NCI-H2081 (cell line): ENCODE measurements around the gene WNT7B.

Source experiments
- DNase-seq, 2 experiments: peaks; one replicate each; lab custom pipeline; 2025; lab: John Stamatoyannopoulos, UW

Gene WNT7B

DNA sequence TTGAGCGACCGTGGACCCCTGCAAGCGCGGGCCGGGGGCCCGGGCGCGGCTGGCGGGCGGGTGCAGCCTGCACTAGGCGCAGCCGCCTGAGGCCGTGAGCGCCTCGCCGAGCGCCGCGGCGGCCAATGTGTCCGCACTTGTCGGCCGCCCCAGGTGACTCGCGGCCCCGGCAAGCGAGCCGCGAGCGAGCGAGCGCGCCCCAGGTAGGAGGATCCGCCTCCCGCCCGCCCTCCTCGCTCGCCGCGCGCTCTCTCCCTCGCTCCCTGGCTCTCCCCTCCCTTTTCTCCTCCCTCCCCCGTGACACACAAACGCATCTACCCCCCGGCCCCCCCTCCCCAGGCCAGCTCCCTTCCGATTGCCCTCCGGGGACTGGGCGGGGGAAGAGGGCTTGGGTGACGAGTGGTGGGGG is at the start of gene WNT7B:
TSS of gene WNT7B (minus strand) at position 160 of the 409 bp plus-strand sequence. CDS start 408 bp downstream, outside the sequence.
- peak; percentile 65 to 69 for DNase-seq

DNA sequence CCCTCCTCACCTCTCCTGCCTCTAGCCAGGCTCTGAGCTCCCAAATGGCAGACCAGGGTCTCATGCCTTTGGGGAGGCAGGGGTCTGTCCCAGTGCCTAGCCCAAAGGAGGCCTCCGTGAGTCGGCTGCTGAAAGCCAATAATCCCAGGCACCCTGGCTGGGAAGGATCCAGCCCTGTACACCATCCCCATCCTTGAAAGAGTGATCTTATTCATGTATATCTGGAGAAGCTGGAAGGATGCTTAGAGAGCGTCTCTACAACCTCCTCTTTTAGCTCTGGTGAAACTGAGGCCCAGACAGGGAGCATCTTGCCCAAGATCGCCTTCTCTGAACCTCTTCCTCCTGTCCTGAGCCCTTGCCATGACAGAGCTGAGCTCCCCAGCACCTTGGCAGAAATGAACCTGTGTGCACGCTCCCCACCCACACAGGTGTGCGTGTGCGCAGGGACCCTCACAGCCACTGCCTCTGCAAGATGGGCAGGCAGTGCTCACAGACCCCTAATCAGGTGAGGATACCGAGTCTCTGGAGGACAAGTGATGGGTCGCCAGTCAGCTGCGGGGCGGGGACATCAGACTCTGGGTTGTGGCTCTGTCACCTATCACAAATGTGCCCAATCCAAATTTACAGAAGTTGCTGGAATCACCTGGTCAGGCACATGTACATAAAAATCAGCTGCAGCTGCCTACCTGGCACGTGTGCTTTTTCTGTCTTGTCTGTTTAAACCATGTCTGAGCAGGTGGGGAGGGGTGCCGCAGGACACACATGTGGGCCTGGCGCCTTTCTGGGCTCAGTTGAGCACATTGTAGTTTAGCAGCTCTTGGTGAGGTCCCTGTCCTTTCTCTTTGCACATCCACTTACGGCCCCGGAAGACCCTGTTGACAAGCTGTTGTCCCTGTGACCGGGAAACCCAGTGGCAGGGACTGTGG is 49.3 kb upstream of the WNT7B start:
- no peak for DNase-seq

DNA sequence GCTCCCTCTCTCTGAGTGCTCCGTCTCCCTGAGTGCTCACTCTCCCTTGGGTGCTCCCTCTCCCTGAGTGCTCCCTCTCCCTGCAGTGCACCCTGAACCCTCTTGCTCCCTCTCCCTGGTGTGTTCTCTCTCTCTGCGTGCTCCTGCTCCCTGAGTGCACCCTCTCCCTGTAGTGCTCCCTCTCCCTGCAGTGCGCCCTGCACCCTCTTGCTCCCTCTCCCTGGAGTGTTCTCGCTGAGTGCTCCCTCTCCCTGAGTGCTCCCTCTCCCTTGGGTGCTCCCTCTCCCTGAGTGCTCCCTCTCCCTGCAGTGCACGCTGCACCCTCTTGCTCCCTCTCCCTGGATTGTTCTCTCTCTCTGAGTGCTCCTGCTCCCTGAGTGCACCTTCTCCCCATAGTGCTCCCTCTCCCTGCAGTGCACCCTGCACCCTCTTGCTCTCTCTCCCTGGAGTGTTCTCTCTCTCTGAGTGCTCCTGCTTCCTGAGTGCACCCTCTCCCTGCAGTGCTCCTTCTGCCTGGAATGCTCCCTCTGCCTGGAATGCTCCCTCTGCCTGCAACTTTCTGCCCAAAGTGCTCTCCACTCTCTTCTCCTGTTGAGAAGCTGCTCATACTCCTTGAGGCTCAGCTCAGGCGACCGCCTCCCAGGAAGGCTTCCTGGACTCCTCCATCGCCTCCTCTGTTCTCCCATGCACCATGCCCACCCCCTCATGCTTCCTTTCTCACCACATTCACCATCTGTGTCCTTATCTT is 48.4 kb upstream of the WNT7B start:
- DNase-seq = no peak

DNA sequence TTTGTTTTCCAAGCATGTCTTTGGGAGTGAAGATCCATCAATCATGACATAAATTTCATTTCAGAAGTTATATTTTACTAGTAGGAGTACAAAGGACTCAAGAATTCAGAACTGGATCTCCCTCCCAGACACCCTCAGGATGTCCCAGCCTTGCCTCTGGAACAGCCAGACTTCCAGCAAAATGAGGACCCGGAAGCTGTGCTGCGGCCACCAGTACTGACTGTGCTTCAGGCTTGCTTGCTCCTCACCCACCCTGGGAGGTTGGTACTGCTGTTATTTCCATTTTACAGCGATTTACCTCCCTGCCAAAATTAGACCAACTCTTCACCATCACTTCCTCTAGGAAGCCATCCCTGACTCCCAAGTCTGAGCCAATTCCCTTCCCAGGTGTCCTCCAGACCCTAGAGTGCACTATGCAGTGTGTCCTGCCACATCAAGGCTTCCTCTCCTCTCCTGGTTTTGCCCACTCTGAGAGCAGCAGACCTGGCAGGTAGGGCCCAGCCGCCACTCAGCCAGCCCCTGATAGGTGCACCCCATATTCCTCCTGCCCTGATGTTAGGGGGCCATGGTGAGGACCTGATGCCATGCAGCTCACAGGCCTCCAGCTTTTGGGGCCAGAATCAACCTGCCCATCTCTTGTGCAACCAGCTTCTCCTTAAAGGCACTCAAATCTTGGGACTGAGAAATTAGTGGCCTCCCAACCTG is 47.3 kb upstream of the WNT7B start:
- DNase-seq = no peak

DNA sequence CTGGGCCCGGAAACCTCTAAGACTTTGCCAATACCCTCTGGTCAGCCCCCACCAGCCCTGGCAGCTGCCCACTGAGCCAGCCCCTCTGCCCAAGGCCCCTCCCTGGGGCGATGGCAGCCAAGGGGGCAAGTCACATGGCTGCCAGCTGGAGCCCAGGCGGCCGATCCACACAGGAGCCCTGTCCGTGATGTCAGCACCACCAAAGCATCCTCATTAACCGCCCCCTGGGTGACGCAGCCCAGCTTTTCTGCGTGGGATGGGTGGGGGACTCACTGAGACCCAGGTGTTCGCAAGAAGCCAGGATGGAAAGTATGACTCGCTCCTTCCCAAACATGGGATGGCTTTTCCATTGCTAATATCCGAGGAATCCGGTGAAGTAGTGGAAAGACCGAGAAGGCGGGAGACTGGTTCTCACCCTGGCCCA is 46.6 kb upstream of the WNT7B start:
- no peak for DNase-seq

DNA sequence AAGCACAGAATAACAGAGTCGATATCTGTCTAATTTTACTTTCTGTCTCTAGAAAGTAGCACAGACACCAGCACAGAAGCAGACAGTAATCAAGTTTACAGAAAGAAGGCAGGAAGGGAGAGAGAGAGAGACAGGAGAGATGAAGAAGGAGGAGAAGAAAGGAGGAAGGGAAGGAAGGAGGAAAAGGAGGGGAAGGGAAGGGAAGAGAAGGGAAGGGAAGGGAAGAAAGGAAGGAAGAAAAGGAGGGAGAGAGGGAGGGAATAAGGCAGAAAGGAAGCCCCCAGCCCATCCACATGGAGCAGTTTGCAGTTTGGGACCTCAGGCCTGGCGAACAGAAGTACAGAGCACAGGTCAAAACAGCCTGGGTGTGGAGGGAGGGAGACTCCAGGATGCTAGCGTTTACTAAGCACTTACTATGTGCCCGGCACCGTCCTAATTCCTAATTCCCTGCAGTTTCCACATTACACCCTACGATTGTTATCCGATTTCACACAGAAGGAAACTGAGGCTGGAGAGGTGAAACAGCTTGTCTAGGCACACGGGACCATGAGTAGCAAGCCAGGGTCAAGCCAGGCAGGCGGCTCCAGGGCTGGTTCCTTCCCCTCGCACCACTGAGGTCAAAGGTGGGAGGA is 46.0 kb upstream of the WNT7B start:
- no peak for DNase-seq

DNA sequence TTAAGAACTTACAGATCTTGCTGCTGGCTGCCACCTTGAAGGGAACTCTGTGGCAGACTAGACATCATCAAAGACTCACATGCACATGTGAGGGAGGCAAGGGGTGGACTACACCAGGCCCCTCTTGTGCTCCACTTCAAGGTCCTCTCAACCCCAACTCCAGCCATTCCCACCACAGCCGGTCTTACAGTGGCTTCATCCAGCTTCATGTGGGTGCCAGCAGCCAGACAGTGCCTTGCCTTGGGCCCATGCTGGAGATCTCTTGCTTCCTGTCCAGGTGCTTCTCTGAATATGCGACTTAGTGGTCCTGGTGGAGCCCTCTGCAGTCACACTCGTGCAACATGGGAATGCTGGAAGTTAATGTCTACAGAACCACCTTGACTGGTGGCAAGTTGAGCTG is 44.6 kb upstream of the WNT7B start:
- no peak for DNase-seq

DNA sequence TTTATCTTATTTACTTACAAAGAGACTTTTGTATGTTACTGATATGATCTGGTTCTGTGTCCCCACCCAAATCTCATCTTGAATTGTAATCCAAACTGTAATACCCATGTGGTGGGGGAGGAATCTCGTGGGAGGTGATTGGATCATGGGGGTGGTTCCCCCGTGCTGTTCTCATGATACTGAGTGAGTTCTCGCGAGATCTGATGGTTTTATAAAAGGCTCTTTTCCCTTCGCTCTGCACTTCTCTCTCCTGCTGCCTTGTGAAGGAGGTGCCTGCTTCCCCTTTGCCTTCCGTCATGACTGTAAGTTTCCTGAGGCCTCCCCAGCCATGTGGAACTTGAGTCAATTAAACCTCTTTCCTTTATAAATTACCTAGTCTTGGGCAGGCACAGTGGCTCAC is 42.4 kb upstream of the WNT7B start:
- no peak for DNase-seq

DNA sequence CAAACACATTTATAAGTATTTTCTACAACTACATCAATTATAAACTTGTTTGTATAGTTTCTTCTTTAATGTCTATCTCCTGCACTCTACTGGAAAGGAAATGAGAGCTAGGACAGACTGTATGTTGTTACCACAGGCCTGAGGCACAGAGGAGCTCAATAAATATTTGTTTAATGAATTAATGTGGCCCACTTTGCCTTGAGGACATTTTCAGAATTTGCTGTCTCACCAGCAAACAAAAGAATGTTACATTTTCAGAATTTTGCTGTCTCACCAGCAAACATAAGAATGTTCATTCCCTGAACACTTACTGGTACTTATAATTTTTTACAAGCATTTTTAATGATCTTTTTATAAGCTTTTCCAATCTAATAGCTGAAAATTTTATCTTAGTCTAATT is 41.9 kb upstream of the WNT7B start:
- DNase-seq = no peak

DNA sequence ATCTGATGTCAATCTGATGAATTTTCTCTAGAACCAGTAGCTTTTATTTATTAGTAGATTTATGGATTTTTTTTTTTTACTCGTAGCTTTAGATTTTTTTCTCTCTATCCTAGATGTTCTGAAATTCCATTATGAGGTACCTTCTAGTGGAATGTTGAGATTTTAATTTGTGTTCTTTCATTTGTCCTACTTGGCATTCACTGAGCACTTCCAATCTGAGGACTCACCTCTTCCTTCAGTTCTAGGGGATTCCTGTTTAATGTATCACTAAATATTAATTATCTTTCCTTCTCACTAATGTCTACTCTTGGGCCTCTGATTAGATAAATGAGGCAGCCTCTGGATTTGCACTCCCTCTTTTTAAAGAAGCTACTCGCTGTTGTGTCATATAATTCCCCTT is 40.2 kb upstream of the WNT7B start:
- no peak for DNase-seq

DNA sequence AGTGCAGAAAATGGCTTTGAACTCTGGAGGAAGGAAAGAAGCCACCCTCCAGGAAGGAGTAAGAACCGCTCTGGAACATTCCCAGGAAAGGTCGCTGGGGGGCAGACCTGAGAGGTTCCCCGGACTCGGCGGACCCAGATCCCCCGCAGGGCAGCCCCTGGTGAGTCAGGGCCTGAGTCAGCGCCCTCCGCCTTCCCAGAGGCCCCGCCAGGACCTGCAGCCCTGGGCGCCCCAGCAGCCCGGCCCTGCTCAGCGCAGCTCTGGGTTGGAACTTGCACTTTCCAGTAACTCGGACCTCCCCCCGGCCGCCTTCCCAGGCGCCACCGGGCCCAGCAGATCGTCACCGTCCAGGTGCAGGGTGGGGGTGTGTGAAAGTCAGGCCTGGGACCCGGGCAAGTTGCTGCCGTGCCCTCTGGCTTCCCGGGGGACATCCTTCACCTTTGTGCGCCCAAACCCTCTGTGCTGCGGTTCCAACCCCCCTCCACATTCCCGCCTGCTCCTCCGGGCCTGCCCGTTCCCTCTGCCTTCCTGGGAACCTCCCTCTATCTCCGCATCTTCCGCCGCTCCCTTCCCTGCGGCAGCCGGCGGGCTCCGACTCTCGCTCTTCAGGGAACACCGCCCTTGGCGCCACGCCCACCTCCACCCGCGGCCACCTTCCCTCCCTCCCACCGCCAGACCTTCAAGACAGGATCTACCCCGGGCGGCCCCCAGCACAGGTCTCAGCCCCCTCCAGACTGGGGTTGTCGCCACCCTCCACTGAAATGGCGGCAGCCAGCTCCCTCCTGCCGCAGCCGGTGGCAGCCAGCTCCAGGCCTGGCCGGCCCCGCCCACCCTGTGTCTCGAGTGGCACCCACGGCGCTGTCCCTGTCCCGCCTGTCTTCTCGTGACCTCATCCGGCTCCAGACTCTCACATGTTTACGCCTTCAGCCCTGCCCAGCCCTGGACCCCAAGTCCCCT is 36.8 kb upstream of the WNT7B start:
- peak; percentile 82 to 86 for DNase-seq

DNA sequence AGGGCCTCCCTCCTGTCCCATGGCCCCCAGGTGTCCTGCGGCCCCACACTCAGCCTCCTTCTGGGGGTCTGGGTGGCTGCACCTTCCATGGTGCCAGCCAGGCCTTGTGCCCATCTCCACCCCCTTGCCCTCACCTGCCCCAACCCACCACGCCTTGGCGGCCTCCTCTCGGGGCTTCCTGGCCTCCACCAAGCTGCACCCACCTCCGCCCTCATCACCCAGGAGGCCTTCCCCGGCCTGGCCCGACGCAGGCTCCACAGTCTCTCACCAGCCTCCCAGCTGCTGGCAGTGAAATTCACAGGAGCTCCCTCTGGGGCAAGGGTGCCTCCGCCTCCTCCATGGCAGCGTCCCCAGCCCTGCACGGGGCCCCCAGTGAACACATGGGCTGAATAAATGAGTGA is 35.9 kb upstream of the WNT7B start:
- no peak for DNase-seq

DNA sequence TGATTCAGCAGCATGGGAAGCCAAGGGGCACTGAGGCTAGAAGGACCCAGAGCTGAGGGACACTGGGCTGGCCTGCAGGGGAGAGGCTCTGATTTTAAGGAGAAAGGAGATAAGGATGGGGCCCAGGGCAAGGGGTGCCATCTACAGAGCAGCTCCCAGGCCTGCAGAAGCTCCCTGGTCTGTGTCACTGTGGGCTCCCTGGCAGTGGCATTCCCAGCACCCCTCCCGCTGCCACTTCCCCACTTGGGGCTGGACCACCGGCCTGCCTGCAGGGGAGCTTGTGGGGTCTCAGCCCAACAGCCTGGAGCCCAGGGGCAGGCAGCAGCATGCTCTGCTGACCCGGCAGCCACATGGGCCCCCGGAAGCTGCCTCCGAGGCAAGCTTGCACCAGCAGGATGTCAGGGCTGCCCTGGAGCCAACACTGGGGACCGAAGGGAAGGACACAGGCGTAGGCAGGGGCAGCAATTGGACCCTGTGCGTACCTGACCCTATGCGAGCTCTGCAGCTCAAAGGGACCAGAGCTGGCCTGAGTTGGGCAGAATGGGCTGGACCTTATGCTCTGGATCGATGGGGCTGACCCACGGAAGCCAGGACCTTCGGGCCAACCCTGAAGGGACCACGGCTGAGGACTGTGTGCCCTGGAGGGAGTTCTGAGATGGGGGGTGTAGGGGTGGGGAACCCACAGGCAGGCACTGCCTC is 35.4 kb upstream of the WNT7B start:
- DNase-seq = no peak

DNA sequence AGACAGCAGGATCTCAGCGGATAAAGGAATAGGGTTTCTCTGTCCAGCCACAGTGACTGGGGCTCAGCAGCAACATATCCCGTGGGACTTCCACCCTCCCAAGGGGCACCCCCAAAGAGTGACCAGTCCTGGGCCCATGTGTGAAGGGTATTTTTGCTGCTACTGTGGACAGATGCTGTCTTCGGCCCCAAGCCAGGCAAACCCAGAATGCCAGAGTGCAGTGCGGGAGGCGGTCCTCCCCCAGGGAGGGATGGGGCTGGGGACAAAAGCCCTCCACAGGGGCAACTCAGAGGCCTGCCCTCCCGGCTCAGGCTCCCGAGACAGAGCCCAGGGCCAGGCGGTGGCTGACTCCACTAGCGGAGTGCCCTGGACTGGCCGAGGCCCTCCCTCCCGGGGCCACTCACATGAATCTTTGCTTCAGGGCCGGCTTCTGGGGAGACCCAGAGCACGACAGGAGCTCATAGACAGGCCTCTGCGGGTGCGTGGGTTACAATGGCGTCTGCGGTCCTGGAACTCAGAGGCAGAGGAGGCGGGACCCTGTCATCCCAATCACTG is 34.7 kb upstream of the WNT7B start:
- no peak for DNase-seq

DNA sequence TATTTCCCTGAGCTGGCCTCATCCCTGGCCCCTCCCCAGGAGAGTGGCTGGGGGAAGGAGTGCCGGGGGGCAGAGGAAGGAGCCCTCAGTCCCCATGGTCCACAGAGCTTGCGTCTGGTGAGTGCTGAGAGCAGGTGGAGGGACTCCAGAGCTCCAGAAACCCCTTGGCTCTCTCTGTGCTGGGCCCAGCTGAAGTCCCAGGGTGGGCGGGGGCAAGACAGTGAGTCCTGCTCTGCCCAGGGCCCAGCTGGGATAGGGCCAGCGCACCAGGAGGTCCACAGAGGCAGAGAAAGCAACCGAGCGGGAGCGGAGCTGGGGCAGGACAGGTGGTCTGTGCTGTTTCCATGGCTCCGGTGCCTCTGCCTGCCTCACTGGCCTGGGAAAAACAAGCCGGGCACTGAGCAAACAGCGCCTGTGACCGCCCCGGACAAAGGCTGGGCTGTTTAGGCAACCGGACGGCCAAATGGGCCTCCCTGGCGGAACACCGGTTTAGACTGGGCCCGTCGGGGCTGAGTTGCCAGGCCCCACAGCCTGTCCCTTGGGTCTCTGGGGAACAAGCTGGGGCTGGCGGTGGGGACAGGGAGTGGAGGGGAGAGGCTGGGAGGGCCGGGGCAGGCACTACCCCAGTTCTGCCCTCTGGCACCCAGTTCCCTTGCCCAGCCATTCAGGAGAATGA is 34.1 kb upstream of the WNT7B start:
- no peak for DNase-seq

DNA sequence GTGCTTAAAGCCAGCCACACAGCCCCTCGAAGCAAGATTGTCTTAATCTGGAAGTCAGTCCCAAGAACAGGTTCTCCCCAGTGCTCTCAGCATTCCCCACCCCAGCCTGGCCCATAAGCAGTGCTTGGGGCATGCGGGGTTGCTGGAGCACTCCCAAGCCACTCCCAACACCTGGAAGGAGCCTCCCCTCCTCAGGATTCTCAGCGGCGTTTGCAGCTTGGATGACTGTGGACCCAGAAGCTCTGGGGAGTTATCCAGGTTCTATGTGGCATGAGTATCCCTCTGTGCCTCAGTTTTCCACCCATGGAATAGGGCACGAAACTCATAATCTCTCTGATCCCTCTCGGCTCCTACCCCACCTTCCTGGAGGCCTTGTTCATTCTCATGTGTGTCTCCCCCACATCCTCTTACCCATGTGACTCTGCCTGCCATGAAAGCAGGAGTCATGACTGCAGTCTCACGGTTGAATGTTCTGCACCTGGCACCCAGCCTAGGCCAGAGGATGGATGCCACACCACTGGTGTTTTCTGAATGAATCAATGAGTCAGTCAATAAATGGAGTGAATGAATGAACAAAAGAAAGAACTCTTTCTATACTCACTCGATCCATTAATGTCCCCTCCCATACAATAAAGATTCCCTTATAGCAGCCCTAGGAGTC is 33.4 kb upstream of the WNT7B start:
- DNase-seq = no peak

DNA sequence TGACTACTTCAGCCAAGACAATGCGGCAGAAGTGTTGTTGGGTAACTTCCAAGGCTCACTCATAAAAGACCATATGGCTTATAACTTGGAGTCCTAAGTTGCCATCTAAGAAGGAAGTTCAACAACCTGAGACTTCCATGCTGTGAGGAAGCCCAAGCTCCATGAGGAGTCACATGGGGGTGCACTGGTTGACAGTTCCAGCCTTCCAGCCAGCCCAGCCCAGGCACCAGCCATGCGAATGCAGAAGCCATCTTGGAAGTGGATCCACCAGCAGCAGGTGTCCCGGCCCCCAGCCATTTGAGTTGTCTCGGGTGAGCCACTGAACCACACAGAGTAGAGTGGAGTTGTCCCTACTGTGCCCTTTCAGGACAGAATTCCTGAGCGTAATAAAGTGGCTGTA is 32.8 kb upstream of the WNT7B start:
- DNase-seq = no peak

DNA sequence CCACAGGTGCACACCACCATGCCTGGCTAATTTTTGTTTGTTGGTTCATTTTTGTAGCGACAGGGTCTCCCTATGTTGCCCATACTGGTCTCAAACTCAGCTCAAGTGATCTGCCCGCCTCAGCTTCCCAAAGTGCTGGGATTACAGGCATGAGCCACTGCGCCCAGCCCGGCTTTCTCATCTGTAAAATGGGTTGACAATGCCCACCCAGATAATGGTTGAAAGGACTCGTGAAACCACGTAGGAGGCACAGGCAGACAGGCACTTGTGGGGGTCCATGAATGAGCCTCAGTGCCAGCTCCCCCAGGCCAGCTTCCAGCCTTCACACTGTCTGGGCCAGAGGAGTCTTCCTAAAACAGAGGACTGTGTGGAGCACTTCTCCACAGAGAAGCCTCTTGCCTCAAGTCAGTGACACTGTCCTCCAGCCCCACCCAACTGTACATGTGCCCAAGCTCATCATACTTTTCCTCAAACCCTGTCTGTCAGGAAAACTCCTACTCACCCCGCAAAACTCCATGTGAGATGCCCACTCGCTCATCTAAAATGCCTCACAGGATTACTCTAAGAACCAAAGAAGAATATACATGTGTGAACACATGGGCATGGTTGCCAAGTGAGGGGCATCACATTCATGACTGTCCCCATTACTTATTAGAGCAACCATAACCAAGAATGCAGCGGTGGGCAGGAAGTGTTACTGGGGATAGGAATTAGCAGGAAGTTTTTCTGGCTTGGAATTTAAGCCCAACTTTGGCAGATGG is 32.1 kb upstream of the WNT7B start:
- DNase-seq = no peak
